Lower lobe of right lung (tissue), 2 donors: ENCODE data around the gene BIRC2. TPM values are rescaled to one million over a fixed set of nuclear protein-coding genes. Genes with fewer than 3 reads are reported as not detected.
A peak's percentile ranks its signal among the peaks of the same experiment; 100 is the strongest.

Source experiments
- ATAC-seq, 2 donors: fragments of 200-7000 bp; cut with Tn5 transposase; one replicate each; pipeline ENCODE4 v1.9.1; 2020 to 2022; ENCODE audit warnings: mild to moderate bottlenecking in 2 of 2, moderate library complexity in 2 of 2
- DNase-seq: peaks from one replicate; pipeline ENCODE4 v3.0.0-alpha.2; 2020
- H3K27ac ChIP-seq: fragments of 200-600 bp; one replicate; pipeline ENCODE4 v1.8.0; 2022
- H3K27me3 ChIP-seq: fragments of 200-600 bp; one replicate; pipeline ENCODE4 v1.8.0; 2022; ENCODE audit warnings: low read depth
- H3K36me3 ChIP-seq: fragments of 200-600 bp; one replicate; pipeline ENCODE4 v1.8.0; 2022; ENCODE audit warnings: mild to moderate bottlenecking
- H3K4me1 ChIP-seq: fragments of 200-600 bp; one replicate; pipeline ENCODE4 v1.8.0; 2022
- H3K4me3 ChIP-seq: fragments of 200-600 bp; one replicate; pipeline ENCODE4 v1.8.0; 2022; ENCODE audit warnings: mild to moderate bottlenecking
- H3K9me3 ChIP-seq: fragments of 200-600 bp; one replicate; pipeline ENCODE4 v1.8.0; 2022
- intact Hi-C: fragments of 100-400 bp; cut with DNase I; formaldehyde crosslinking; loops from one replicate; pipeline ENCODE4 v1.11.0; 2022
- total RNA-seq: library from RNA; stranded (reverse); fragmentation: NEBNext Ultra II Directional; extraction: Animal tissue kit (Norgen Biotek cat#: 25700); gene quantifications from one replicate; pipeline ENCODE4 v1.2.1, GENCODE V29; 2021
- TF ChIP-seq, protein P1 (sequence below): fragments of 200-600 bp; IDR thresholded peaks from one replicate; pipeline ENCODE4 v1.8.0; 2022; ENCODE audit warnings: antibody characterized with exemption, mild to moderate bottlenecking
- donor health status: DM: no; HTN: yes; CAD: no; lungs with severe emphysema.

BIRC2 gene
- total RNA-seq, 1 donor from 2014 or later = 46.0 TPM

DNA sequence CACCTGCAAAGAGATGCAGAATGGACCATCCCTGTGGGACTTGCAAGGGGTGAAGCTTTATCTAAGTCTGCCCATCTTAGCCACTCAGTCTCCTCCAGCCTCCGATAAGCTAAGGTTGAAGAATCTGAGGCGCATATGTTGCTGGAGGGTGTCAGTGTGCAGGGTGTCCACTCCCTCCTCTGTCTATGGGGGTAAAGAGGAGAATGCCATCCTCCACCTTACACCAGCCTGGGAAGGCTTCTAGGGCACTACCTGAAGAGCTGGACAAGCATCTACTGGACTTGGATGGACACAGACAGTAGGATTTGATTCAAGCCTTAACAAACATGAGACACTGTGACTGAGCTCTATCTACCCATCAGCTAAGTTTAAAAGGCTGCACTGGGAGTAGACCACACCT lies 59.1 kb downstream of the BIRC2 start:
- H3K36me3 ChIP-seq = peaks cover 19% of the 10 kb centered on the region
- H3K4me1 ChIP-seq = peaks cover 13% of the 10 kb centered on the region
- H3K27me3 ChIP-seq = no peaks in the 10 kb centered on the region
- intact Hi-C loops = no loop called here
- DNase-seq = no peak
- H3K27ac ChIP-seq = no peak overlapping the region
- no peaks in the 10 kb centered on the region for H3K9me3 ChIP-seq
- TF ChIP-seq, protein P1, sequence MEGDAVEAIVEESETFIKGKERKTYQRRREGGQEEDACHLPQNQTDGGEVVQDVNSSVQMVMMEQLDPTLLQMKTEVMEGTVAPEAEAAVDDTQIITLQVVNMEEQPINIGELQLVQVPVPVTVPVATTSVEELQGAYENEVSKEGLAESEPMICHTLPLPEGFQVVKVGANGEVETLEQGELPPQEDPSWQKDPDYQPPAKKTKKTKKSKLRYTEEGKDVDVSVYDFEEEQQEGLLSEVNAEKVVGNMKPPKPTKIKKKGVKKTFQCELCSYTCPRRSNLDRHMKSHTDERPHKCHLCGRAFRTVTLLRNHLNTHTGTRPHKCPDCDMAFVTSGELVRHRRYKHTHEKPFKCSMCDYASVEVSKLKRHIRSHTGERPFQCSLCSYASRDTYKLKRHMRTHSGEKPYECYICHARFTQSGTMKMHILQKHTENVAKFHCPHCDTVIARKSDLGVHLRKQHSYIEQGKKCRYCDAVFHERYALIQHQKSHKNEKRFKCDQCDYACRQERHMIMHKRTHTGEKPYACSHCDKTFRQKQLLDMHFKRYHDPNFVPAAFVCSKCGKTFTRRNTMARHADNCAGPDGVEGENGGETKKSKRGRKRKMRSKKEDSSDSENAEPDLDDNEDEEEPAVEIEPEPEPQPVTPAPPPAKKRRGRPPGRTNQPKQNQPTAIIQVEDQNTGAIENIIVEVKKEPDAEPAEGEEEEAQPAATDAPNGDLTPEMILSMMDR = no peak
- peak in 1 of 2 donors; percentile 9 for ATAC-seq
- no peak overlapping the region for H3K4me3 ChIP-seq

DNA sequence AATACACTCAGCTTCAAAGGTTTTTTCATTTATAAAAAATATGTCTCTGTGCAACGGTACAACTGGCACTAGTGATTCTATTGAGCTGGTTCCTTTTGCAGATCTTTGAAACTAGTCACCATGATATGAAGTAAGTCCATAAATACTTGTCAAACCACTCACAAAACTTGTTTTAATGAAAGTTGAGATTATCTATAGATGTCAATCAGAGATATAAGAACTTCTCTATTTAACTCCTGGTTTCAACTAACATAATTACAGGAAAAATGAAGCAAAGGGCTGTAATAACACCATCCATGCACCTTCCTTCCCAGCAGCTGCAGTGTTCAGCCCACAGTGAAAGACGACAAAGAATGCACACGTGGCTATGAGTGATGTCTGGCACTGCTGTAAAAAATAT lies 60.9 kb downstream of the BIRC2 start:
- H3K27ac ChIP-seq = no peak overlapping the region
- H3K9me3 ChIP-seq = no peaks in the 10 kb centered on the region
- H3K4me3 ChIP-seq = no peak overlapping the region
- intact Hi-C loops = no loop called here
- H3K4me1 ChIP-seq = peaks cover 13% of the 10 kb centered on the region
- no peaks in the 10 kb centered on the region for H3K27me3 ChIP-seq
- no peak for ATAC-seq
- DNase-seq = no peak
- TF ChIP-seq, protein P1 = no peak
- H3K36me3 ChIP-seq = peaks cover 9% of the 10 kb centered on the region

DNA sequence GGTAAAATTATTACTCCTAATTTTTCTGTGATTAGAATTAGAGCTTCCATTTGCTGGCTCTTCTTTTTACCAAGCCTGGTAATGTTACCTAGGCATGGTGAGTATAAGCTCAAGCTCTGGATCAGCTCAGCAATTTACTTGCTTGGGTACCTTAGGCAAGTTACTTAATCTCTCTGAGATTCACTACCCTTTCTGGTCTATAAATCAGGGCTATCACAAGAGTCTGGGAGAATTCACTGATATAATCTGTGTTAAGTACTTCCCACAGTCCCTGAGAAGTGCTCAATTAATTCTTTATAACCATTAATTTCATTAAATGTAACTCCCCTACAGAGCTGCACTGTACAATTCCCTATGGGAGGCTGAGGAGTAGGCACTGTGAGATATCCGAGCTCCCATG lies 61.3 kb downstream of the BIRC2 start:
- H3K9me3 ChIP-seq = no peaks in the 10 kb centered on the region
- H3K27me3 ChIP-seq = no peaks in the 10 kb centered on the region
- intact Hi-C loops = no loop called here
- H3K36me3 ChIP-seq = peaks cover 4% of the 10 kb centered on the region
- ATAC-seq (no peak), DNase-seq (no peak)
- no peak overlapping the region for H3K4me3 ChIP-seq
- TF ChIP-seq, protein P1 = no peak
- H3K4me1 ChIP-seq = peaks cover 13% of the 10 kb centered on the region
- no peak overlapping the region for H3K27ac ChIP-seq

DNA sequence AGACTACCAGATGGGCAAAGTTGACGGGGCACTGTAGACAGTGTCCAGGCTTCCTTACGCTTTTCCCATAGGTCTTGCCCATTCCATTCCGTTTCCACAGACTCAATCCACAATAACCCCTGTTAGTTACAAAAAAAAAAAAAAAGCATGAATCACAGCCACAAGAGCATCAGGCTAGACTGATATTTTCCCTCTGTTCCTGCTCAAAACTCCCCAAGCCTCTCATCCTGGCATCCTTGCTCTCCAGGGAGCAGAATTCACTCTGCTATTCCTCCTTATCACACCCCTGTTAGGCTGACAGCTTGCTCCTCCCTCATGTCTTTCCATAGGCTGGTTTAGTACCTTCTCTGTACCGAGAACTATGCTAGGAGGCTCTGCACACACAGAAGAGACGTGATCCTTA lies 63.4 kb downstream of the BIRC2 start:
- H3K4me1 ChIP-seq = peaks cover 18% of the 10 kb centered on the region
- no peak overlapping the region for H3K4me3 ChIP-seq
- H3K27ac ChIP-seq = no peak overlapping the region
- H3K9me3 ChIP-seq = no peaks in the 10 kb centered on the region
- TF ChIP-seq, protein P1 = no peak
- intact Hi-C loops = no loop called here
- H3K27me3 ChIP-seq = no peaks in the 10 kb centered on the region
- ATAC-seq (no peak), DNase-seq (no peak)
- H3K36me3 ChIP-seq = no peaks in the 10 kb centered on the region

DNA sequence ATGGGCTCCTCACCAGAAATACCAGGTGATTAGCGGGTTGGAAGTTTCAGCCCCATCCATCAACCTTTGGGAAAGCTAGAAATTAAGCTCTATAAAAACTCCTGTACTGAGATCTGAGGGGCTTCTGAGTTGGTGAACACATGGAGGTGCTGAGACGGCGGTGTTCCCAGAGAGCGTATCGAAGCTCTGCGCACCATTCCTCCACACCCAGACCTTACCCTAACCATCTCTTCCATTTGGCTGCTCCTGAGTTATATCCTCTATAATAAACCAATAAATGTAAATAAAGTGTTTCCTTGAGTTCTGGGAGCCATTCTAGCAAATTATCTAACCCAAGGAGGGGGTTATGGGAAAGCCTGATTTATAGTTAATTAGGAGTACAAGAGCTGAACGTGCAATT lies 64.1 kb downstream of the BIRC2 start:
- Histone ChIP-seq H3K4me1 (peaks cover 18% of the 10 kb centered on the region), H3K27me3 (no peaks in the 10 kb centered on the region), H3K4me3 (no peak overlapping the region), H3K27ac (no peak overlapping the region), H3K36me3 (no peaks in the 10 kb centered on the region), H3K9me3 (no peaks in the 10 kb centered on the region)
- TF ChIP-seq, protein P1 = no peak
- intact Hi-C loops = no loop called here
- no peak for ATAC-seq
- DNase-seq = no peak

DNA sequence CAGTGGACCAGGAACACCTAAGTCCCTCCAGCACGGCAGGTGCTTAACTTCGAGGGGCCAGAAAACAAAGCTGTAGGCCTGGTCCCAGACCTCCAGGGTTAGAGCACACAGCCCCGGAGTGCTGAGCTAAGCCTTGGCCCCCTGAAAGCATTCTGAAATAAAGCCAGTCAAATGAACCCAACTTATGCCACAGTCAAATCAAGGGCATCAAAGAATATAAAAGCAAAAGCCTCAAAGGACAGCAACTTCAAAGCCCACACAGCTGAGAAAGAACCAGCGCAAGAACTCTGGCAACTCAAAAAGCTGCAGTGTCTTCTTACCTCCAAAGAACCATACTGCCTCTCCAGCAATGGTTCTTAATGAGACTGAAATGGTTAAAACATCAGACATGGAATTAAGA lies 66.5 kb downstream of the BIRC2 start:
- peaks cover 13% of the 10 kb centered on the region for H3K4me1 ChIP-seq
- no peak overlapping the region for H3K27ac ChIP-seq
- no peaks in the 10 kb centered on the region for H3K27me3 ChIP-seq
- no peak overlapping the region for H3K4me3 ChIP-seq
- no peak for ATAC-seq
- H3K9me3 ChIP-seq = peaks cover 7% of the 10 kb centered on the region
- intact Hi-C loops = no loop called here
- no peak for DNase-seq
- TF ChIP-seq, protein P1 = no peak
- H3K36me3 ChIP-seq = no peaks in the 10 kb centered on the region
